ENCODE results near the gene CSAG1. TPM values are rescaled to one million over a fixed set of nuclear protein-coding genes. Genes with fewer than 3 reads are reported as not detected.
"Not testable (repeated sequence)": the region's sequence is repeated elsewhere in the genome, so short reads cannot be mapped to it uniquely, and the experiment has no call there.

Gene CSAG1
- total RNA-seq, 6 experiments from 2014 or later, result 0.51 TPM; not detected in 5

DNA sequence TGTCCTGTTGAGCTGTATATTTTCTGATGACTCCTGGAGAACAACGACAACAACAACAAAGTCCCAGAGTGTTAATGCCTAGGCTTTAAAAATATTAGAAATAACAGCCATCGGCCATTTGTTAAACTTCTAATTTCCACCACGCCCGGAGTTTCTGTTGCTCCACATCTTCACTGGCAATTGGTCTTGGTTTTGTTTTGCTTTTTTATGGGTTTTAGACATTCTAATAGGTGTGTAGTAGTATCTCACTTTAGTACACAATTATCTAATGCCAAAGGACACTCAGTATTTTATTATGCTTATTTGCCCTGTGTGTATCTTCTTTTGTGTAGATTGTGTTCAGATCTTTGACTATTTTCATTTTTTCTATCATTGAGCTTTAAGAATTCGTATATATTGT is 5.0 kb upstream of the CSAG1 start:
- TF ChIP-seq, protein P1, sequence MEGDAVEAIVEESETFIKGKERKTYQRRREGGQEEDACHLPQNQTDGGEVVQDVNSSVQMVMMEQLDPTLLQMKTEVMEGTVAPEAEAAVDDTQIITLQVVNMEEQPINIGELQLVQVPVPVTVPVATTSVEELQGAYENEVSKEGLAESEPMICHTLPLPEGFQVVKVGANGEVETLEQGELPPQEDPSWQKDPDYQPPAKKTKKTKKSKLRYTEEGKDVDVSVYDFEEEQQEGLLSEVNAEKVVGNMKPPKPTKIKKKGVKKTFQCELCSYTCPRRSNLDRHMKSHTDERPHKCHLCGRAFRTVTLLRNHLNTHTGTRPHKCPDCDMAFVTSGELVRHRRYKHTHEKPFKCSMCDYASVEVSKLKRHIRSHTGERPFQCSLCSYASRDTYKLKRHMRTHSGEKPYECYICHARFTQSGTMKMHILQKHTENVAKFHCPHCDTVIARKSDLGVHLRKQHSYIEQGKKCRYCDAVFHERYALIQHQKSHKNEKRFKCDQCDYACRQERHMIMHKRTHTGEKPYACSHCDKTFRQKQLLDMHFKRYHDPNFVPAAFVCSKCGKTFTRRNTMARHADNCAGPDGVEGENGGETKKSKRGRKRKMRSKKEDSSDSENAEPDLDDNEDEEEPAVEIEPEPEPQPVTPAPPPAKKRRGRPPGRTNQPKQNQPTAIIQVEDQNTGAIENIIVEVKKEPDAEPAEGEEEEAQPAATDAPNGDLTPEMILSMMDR (IDR thresholded peaks at IDR 0.05), result no peak
- H3K36me3 Mint-ChIP-seq (ENCODE audit: low read depth), result no peaks in the 10 kb centered on the region
- no peaks in the 10 kb centered on the region for H3K9me3 Mint-ChIP-seq
- peaks cover 2% of the 10 kb centered on the region for H3K27me3 Mint-ChIP-seq (ENCODE audit: insufficient read depth)
- H3K4me3 Mint-ChIP-seq, result no peak overlapping the region
- H3K27ac Mint-ChIP-seq, result no peak overlapping the region
- no peak for DNase-seq
- no peaks in the 10 kb centered on the region for H3K4me1 Mint-ChIP-seq (ENCODE audit: low read depth)

DNA sequence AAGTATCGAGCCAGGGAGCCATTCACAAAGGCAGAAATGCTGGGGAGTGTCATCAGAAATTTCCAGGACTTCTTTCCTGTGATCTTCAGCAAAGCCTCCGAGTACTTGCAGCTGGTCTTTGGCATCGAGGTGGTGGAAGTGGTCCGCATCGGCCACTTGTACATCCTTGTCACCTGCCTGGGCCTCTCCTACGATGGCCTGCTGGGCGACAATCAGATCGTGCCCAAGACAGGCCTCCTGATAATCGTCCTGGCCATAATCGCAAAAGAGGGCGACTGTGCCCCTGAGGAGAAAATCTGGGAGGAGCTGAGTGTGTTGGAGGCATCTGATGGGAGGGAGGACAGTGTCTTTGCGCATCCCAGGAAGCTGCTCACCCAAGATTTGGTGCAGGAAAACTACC is 3.0 kb upstream of the CSAG1 start:
- H3K4me1 Mint-ChIP-seq (ENCODE audit: low read depth); DNase-seq; H3K9me3 Mint-ChIP-seq; H3K27me3 Mint-ChIP-seq (ENCODE audit: insufficient read depth); H3K27ac Mint-ChIP-seq; H3K4me3 Mint-ChIP-seq; H3K36me3 Mint-ChIP-seq (ENCODE audit: low read depth): not testable (repeated sequence)

DNA sequence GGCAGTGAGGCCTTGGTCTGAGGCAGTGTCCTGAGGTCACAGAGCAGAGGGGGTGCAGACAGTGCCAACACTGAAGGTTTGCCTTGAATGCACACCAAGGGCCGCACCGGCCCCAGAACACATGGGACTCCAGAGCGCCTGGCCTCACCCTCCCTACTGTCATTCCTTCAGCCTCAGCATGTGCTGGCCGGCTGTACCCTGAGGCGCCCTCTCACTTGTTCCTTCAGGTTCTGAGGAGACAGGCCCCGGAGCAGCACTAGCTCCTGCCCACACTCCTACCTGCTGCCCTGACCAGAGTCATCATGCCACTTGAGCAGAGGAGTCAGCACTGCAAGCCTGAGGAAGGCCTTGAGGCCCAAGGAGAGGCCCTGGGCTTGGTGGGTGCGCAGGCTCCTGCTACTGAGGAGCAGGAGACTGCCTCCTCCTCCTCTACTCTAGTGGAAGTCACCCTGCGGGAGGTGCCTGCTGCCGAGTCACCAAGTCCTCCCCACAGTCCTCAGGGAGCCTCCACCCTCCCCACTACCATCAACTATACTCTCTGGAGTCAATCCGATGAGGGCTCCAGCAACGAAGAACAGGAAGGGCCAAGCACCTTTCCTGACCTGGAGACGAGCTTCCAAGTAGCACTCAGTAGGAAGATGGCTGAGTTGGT is 2.5 kb upstream of the CSAG1 start:
- no peak overlapping the region for H3K4me3 Mint-ChIP-seq
- no peaks in the 10 kb centered on the region for H3K4me1 Mint-ChIP-seq (ENCODE audit: low read depth)
- no peaks in the 10 kb centered on the region; the same call in 1 of the 2 replicates for H3K27me3 Mint-ChIP-seq (ENCODE audit: insufficient read depth)
- H3K27ac Mint-ChIP-seq, result no peak overlapping the region
- no peaks in the 10 kb centered on the region for H3K36me3 Mint-ChIP-seq (ENCODE audit: low read depth)
- TF ChIP-seq, protein P1 (IDR thresholded peaks at IDR 0.05), result no peak
- H3K9me3 Mint-ChIP-seq, result no peaks in the 10 kb centered on the region
- DNase-seq, result no peak

DNA sequence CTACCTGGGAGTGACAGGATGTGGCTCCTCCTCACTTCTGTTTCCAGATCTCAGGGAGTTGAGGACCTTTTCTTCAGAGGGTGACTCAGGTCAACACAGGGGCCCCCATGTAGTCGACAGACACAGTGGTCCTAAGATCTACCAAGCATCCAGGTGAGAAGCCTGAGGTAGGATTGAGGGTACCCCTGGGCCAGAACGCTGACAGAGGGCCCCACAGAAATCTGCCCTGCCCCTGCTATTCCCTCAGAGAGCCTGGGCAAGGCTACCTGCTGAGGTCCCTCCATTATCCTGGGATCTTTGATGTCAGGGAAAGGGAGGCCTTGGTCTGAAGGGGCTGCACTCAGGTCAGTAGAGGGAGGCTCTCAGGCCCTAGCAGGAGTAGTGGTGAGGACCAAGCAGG is 1.6 kb upstream of the CSAG1 start:
- DNase-seq, result no peak
- TF ChIP-seq, protein P1 (IDR thresholded peaks at IDR 0.05), result no peak
- H3K4me3 Mint-ChIP-seq, result no peak overlapping the region
- no peaks in the 10 kb centered on the region for H3K9me3 Mint-ChIP-seq
- H3K36me3 Mint-ChIP-seq (ENCODE audit: low read depth), result no peaks in the 10 kb centered on the region
- no peak overlapping the region for H3K27ac Mint-ChIP-seq
- H3K4me1 Mint-ChIP-seq (ENCODE audit: low read depth), result no peaks in the 10 kb centered on the region
- H3K27me3 Mint-ChIP-seq (ENCODE audit: insufficient read depth), result no peaks in the 10 kb centered on the region; the same call in 1 of the 2 replicates

DNA sequence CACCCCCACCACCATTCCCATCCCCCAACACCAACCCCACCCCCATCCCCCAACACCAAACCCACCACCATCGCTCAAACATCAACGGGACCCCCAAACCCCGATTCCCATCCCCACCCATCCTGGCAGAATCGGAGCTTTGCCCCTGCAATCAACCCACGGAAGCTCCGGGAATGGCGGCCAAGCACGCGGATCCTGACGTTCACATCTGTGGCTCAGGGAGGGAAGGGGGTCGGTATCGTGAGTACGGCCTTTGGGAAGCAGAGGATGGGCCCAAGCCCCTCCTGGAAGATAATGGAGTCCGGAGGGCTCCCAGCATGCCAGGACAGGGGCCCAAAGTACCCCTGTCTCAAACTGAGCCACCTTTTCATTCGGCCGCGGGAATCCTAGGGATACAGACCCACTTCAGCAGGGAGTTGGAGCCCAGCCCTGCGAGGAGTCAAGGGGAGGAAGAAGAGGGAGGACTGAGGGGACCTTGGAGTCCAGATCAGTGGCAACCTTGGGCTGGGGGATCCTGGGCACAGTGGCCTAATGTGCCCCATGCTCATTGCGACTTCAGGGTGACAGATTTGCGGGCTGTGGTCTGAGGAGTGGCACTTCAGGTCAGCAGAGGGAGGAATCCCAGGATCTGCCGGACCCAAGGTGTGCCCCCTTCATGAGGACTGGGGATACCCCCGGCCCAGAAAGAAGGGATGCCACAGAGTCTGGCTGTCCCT is 780 bp upstream of the CSAG1 start:
- not testable (repeated sequence) for H3K27ac Mint-ChIP-seq; H3K4me1 Mint-ChIP-seq (ENCODE audit: low read depth); H3K36me3 Mint-ChIP-seq (ENCODE audit: low read depth); H3K4me3 Mint-ChIP-seq; DNase-seq; H3K9me3 Mint-ChIP-seq; H3K27me3 Mint-ChIP-seq (ENCODE audit: insufficient read depth)

DNA sequence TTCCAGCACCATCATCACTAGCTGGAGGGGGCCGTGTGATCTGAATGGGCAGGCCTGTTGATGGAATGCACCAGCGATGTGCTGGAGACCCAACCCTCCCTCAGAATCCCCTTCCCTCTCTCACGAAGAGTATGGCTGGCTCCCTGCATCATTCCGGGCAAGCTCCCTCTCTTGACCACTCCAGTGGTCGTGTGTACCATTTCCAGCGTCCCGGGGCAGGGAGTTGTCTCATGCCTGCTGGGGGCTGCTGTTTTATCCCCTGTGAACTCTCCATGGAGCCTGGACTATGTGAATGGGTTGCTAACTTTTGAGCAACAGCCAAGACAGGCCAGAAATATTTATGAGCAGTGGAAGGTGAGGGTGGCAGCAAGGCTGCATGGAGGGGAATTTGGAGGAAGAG is 8.1 kb downstream of the CSAG1 start:
- DNase-seq, result no peak
- Mint-ChIP-seq H3K36me3 (ENCODE audit: low read depth) (no peaks in the 10 kb centered on the region), H3K9me3 (no peaks in the 10 kb centered on the region), H3K4me1 (ENCODE audit: low read depth) (no peaks in the 10 kb centered on the region), H3K27ac (no peak overlapping the region), H3K27me3 (ENCODE audit: insufficient read depth) (no peaks in the 10 kb centered on the region), H3K4me3 (no peak overlapping the region)
- TF ChIP-seq, protein P1 (IDR thresholded peaks at IDR 0.05), result no peak

DNA sequence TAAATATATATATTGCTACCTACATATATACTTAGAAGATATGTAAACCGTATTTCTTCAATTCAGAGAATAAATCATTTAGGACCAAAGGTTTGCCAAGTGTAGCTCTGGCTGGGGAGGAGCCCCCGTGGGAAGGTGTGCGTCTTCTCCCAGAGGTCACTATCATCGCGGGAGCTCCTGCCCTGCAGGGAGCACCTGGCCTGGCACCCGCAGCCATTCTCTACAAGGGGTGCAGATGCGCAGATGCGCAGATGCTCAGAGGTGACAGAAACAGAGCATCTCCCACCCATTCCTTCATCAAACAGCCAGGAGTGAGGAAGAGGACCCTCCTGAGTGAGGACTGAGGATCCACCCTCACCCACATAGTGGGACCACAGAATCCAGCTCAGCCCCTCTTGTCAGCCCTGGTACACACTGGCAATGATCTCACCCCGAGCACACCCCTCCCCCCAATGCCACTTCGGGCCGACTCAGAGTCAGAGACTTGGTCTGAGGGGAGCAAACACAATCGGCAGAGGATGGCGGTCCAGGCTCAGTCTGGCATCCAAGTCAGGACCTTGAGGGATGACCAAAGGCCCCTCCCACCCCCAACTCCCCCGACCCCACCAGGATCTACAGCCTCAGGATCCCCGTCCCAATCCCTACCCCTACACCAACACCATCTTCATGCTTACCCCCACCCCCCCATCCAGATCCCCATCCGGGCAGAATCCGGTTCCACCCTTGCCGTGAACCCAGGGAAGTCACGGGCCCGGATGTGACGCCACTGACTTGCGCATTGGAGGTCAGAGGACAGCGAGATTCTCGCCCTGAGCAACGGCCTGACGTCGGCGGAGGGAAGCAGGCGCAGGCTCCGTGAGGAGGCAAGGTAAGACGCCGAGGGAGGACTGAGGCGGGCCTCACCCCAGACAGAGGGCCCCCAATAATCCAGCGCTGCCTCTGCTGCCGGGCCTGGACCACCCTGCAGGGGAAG is 19.4 kb downstream of the CSAG1 start, which contains the start of gene MAGEA2B:
Gene MAGEA2B, plus strand, starts transcription at position 814 of the 973 bp plus-strand sequence. CDS start 2,479 bp downstream, outside the sequence.
- not testable (repeated sequence) for H3K36me3 Mint-ChIP-seq (ENCODE audit: low read depth); H3K27ac Mint-ChIP-seq; H3K9me3 Mint-ChIP-seq; H3K27me3 Mint-ChIP-seq (ENCODE audit: insufficient read depth); H3K4me3 Mint-ChIP-seq; DNase-seq; H3K4me1 Mint-ChIP-seq (ENCODE audit: low read depth)

DNA sequence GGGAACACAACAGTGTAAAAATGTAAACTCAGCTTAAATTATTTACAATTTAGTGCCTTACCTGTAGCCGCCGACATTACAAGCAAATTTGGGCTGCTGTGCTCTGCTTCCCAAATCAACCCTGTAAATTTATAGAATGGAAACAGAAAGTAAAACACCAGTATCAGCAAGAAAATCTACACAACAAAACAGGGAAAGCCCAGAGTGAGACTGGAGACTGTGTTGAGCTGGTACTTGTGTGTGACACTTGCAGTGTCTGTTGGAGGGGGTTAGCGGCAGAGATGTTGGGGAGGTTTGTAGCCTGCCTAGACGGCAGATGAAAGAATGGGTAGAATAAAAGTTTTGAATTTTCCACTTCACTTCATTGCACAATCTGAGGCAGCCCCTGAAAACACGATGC is 20.3 kb downstream of the CSAG1 start:
- not testable (repeated sequence) for H3K27ac Mint-ChIP-seq; DNase-seq; H3K4me3 Mint-ChIP-seq; H3K9me3 Mint-ChIP-seq; H3K4me1 Mint-ChIP-seq (ENCODE audit: low read depth); H3K36me3 Mint-ChIP-seq (ENCODE audit: low read depth); H3K27me3 Mint-ChIP-seq (ENCODE audit: insufficient read depth)

DNA sequence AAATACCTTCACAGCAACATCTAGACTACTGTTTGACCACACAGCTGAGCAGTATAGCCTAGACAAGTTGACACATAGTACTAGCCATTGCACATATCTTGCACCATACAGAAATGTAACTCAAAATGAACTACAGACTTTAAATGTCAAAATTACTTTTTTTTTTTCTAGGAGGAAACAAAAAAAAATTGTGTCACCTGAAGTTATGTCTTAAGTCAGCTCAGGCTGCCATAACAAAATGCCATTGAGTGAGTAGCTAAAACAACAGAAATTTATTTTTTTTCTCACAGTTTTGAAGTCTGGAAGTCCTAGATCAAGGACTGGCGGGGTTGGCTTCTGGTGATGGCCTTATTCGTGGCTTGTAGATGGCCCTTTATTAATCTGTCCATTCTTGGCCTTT is 24.3 kb downstream of the CSAG1 start, which contains the start of gene CSAG2:
Gene CSAG2, minus strand, starts transcription at position 101 of the 400 bp plus-strand sequence. CDS start 161 bp downstream, outside the sequence.
- H3K9me3 Mint-ChIP-seq; DNase-seq; H3K27me3 Mint-ChIP-seq (ENCODE audit: insufficient read depth); H3K27ac Mint-ChIP-seq; H3K4me3 Mint-ChIP-seq; H3K4me1 Mint-ChIP-seq (ENCODE audit: low read depth); H3K36me3 Mint-ChIP-seq (ENCODE audit: low read depth): not testable (repeated sequence)
